Neural cell (in vitro differentiated cells): Measurements from ENCODE around the gene ERAL1.

ENCODE experiments used
- CTCF ChIP-seq: fragments of 450-650 bp; IDR thresholded peaks from 2 replicates; pipeline ENCODE4 v1.5.1; 2014; ENCODE audit warnings: antibody characterized with exemption, mild to moderate bottlenecking, moderate library complexity; ENCODE audit not compliant: poor library complexity, severe bottlenecking
- EP300 ChIP-seq: fragments of 450-650 bp; conservative IDR thresholded peaks from 2 replicates; pipeline ENCODE4 v1.6.1; 2014; ENCODE audit warnings: antibody characterized with exemption, mild to moderate bottlenecking, moderate library complexity; ENCODE audit not compliant: poor library complexity, severe bottlenecking
- EZH2 ChIP-seq: fragments of 200-600, 300-800 bp; shearing (Covaris generic), sonication (generic); IDR thresholded peaks from 2 replicates; pipeline ENCODE4 v1.6.1; 2014; ENCODE audit warnings: antibody characterized with exemption, low read length, borderline replicate concordance, mild to moderate bottlenecking; ENCODE audit not compliant: insufficient read depth, poor library complexity, severe bottlenecking
- MXI1 ChIP-seq: fragments of 450-650 bp; conservative IDR thresholded peaks from 2 replicates; pipeline ENCODE4 v1.6.1; 2014; ENCODE audit warnings: antibody characterized with exemption, mild to moderate bottlenecking; ENCODE audit not compliant: poor library complexity, severe bottlenecking
- RAD21 ChIP-seq: fragments of 450-650 bp; conservative IDR thresholded peaks from 2 replicates; pipeline ENCODE4 v1.6.1; 2014; ENCODE audit warnings: antibody characterized with exemption, mild to moderate bottlenecking, moderate library complexity
- REST ChIP-seq: IDR thresholded peaks from 2 replicates; pipeline ENCODE4 v1.6.1; 2012; ENCODE audit warnings: borderline replicate concordance
- SMC3 ChIP-seq: fragments of 450-650 bp; conservative IDR thresholded peaks from 2 replicates; pipeline ENCODE4 v1.6.1; 2014; ENCODE audit warnings: antibody characterized with exemption, mild to moderate bottlenecking, moderate library complexity; ENCODE audit not compliant: poor library complexity
- TAF1 ChIP-seq: IDR thresholded peaks from 2 replicates; pipeline ENCODE4 v1.6.1; 2012; ENCODE audit warnings: low read depth

- TF ChIP-seq CTCF = no peak
- no peak for TF ChIP-seq EZH2
- no peak for TF ChIP-seq EP300
- no peak for TF ChIP-seq REST
- no peak for TF ChIP-seq TAF1
- TF ChIP-seq RAD21 = no peak
- no peak for TF ChIP-seq MXI1
- no peak for TF ChIP-seq SMC3
Measured at GRCh38 chr17:28892024-28892423, 37.2 kb downstream of the ERAL1 start.
